K562 (cell line): ENCODE measurements around the gene STX12.

Experiments used
- HMGXB4 ChIP-seq: sonication (generic); formaldehyde crosslinking; IDR thresholded peaks from 2 replicates; pipeline ENCODE4 v1.8.1; 2023; ENCODE audit warnings: mild to moderate bottlenecking, missing genetic modification reagents
- SMAD1 ChIP-seq: fragments of 150-350 bp; IDR thresholded peaks from 2 replicates; pipeline ENCODE4 v1.6.1; 2014; ENCODE audit warnings: low read length, low read depth; ENCODE audit not compliant: partially characterized antibody

- TF ChIP-seq SMAD1 = no peak
- TF ChIP-seq HMGXB4 = no peak
Observed at GRCh38 chr1:27779122-27779521, 6.1 kb downstream of the STX12 start.
